OCI-M2 (cell line): ENCODE data around the gene SLC6A5.
"Not testable (repeated sequence)": the region's sequence is repeated elsewhere in the genome, so short reads cannot be mapped to it uniquely, and the experiment has no call there.

Experiments used
- DNase-seq: peaks from one replicate; lab custom pipeline; 2025; ENCODE audit not compliant: unreplicated experiment; lab: John Stamatoyannopoulos, UW

The SLC6A5 gene

DNA sequence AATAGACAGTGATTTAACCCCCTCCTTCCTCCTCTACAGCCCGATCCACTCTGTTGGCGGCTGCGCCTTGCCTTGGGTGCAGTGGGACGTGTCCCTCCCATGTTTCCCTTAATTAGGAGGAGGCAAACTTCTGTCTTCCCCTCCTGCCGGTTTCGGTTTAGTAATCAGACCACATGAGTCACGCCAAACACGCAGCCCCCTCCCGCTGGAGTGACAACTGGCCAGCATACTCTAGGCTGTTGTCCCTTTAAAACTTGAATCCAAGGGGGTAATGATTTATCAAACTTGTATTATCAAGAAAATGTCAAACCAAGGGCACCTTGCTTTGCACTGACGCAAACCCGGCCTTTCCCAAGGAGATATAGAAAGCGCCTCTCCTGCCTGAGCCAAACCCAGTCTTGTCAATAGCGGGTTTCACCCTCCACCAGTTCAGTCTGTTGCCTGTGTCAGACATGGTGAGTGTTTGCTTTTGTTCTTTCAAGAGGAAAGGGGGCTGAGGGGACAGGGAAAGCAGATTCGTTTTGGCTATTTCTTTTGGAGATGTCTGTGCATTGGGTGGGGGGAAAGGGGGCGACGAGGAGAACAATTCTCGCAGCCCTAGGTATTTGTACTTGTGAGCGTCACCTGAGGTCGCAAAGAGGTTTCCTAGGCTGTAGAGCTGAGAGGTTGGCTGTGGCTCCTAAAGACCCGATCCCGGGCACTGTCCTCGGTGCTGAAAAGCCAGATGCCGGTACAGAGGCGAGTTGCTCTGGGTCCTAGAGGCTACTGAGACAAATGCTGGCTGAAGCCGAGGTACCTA is at the start of gene SLC6A5:
Gene SLC6A5 (plus strand): TSS at position 388 of the 799 bp plus-strand sequence. CDS start 65 bp downstream, at position 453.
- DNase-seq, result no peak

DNA sequence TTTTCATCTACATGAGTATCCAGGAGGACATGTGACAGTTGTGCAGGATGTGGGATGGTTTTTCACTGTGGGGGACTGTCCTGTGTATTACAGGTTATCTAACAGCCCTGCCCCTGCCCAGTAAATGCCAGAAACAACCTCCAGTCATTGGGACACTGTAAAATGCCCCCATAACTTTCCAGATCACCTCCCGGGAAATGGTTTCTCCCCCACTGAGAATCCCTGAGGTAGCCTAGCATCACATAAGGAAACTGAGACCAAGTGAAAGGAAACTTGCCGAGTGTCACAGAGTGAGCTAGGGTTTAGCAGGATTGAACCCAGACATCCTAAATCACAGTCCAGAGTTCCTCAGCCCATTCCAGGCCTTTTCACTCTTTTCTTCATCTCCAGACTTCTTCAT is 48.3 kb upstream of the SLC6A5 start:
- no peak for DNase-seq

DNA sequence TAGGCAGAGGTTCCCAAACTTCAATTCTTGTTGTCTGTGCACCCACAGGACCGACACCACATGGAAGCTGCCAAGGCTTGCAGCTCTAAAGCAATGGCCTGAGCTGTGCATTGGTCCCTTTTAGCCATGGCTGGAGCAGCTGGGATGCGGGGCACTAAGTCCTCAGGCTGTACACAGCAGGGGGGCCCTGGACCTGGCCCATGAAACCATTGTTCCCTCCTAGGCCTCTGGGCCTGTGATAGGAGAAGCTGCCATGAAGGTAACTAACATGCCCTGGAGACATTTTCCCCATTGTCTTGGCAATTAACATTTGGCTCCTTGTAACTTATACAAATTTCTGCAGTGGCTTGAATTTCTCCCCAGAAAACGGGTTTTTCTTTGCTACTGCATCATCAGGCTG is 43.6 kb upstream of the SLC6A5 start:
- DNase-seq, result no peak

DNA sequence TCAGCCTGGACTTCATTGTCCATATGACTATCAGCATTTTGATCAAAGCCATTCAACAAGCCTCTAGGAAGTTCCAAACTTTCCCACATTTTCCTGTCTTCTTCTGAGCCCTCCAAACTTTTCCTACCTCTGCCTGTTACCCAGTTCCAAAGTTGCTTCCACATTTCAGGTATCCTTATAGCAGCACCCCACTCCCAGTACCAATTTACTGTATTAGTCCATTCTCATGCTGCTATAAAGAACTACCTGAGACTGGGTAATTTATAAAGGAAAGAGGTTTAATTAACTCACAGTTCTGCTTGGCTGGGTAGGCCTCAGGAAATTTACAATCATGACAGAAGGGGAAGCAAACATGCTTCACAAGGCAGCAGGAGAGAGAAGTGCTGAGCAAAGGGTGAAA is 43.0 kb upstream of the SLC6A5 start:
- not testable (repeated sequence) for DNase-seq

DNA sequence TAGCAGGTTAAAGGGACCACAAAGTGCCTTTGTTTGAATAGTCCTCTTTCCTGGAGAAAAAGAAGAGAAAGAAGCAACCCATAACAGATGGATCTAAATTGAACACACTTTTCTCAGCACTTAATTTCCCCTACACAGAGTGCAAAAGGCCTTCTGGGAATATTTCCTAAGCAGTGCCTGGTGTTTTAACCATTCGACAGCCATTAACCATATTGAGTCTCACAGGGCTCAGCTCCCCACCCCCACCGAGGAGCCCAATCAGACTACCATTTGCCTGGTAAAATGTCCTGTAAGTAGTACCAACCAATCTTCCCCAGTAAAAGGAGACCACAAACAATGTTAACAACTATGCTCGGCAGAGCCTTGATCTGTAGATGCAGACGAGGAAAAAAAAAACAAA is 40.7 kb upstream of the SLC6A5 start:
- DNase-seq, result no peak

DNA sequence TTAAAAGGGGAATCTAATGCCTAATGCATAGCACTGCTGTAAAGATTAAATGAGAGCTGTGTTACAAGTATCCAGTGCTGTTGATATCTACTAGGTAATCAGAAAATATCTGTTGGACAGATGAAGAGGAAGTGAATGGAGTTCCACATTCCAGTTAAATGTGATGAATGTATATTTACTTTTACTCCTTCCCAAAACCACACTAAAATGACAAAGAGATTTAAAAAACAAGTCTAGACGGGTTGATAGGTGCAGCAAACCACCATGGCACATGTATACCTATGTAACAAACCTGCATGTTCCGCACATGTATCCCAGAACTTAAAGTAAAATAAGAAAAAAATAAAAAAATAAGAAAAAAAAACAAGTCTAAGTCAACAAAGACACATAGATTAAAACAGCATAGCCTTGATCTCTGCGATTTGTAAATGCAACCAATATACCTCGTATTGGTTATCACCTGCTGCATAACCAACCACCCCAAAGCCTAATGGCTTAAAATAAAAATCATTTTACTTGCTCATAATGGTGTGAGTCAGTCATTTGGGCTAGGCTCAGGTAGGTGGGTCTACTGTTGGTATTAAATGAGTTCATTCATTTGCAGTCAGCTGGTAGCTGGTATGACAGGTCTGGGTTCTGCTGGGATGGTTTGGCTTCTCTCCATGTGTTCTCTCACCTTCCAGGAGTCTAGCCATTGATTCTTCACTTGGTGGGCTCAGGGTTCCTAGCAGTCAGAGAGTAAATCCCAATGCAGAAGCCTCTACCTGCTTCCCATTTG is 39.7 kb upstream of the SLC6A5 start:
- DNase-seq, result no peak

DNA sequence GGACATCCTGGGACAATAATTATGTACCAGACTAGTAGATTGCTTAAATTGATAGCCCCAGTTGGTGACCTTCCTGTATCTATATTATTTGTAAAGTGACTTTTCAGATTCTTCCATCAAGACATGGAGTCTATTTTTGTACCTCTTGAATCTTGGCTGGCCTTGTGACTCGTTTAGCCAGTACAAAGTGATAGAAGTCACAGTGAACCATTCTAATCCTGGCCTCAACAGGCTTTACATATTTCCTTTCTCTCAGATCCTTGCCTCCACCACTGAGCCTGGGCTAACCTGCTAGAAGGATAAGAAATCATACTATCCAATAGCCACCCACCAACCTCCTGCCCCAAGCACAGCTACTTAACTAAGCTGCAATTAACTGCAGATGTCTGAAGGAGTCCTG is 37.5 kb upstream of the SLC6A5 start:
- no peak for DNase-seq

DNA sequence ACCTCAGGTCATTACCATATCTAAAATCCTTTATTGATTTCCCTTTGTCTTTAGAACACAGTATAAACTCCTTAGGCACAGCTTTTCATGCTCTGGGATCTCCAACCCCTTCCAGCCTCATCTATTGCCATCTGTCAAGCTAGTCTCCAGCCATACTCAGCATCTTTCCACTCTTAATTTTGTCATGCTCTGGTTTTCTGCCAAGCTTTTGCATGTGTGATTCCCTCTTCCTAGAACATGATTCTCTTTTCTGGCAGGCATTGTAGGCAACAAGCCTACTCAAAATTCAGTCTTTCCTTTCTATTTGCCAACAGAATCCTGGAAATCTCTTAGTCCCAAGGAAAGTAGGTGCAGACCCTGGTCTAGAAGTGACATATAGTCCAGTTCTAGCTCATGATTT is 35.5 kb upstream of the SLC6A5 start:
- no peak for DNase-seq

DNA sequence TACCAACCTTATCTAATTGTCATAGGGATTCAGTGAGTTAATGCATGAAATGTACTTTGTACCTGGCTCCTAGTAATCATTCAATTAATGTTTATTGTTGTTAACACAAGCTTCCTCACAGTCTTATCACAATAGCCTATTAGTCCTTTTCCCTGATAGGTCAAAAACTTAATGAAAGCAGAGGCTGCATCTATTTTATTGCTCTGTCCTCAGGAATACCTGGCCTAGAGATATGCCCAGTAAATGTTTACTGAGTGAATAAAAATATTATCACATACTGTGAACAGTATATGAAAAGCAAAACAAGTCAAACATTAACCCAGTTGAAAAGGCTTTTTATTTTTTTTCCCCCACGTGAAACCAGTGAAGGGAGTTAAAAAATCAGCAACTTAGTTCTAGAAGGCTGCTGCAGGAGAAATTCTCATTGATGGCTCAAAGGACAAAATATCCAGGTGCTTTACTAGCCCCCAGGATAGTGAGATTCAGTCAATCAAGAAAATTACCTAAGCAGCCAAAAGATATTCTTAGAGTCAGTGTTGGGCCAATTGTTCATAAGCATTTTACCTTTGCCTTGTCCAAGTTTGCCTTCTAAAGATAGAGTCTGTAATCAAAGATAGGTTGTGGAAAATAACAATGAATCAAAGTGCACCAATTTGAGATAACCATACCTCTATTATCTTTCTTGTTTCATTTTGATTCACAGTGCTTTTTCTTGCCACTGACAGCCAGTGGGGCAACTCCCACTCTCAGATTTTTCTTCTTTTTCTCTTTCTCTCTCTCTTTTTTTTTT is 34.4 kb upstream of the SLC6A5 start:
- no peak for DNase-seq

DNA sequence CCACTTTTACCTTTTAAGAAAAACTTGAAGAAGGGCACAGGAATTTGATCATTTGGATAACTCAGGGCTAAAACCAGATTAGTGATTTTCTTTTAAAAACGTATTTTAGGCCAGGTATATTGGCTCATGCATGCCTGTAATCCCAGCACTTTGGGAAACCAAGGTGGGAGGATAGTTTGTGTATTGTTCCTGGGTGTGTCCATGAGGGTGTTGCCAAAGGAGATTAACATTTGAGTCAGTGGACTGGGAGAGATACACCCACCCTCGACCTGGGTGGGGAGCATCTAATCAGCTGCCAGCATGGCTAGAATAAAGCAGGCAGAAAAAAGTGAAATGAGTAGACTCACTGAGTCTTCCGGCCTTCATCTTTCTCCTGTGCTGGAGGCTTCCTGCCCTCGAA is 33.3 kb upstream of the SLC6A5 start:
- not testable (repeated sequence) for DNase-seq

DNA sequence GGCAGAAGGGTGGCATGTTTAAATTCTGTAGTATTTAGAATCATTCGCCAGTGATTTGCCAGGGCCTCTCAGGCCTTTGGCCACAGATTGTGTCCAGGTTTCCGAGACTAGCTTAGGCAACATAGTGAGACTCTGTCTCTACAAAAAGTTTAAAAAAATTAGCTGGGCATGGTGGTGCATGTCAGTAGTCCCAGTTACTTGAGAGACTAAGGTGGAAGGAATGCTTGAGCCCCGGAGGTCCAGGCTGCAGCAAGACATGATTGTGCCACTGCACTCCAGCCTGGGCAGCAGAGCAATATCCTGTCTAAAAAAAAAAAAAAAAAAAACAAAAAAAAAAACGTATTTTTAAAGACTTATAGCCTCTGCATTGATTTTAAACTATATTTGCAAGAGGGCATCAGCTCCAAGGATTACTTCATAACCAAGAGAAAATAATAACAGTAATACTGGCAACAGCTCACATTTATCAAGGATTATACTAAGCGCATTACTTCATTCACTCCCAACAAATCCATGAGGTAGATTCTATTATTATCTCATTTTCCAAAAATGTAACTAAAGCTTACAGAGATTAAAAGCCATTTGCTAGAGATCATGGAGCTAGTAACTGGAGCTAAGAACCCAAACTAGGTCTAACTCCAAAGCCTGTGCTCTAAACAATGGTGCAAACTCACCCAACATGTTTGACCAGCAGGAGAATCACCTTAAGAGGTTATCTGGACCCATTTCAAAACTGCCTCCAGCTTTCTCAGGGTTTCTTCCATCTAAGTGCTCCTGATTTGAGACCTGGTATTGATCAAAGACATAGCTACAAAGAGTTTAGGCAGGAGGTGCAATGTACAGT is 32.6 kb upstream of the SLC6A5 start:
- DNase-seq, result no peak

DNA sequence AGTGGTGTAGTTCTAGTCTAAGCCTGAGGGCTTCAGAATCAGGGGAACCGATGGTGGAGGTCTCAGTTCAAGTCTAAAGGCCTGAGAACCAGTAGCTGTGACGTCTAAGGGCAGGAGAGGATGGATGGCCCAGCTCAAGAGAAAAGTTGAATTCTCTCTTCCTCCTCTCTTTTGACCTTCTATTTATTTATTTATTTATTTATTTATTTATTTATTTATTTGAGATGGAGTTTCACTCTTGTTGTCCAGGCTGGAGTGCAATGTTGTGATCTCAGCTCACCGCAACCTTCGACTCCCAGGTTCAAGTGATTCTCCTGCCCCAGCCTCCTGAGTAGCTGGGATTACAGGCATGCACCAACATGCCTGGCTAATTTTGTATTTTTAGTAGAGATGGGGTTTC is 19.7 kb upstream of the SLC6A5 start:
- DNase-seq, result not testable (repeated sequence)

DNA sequence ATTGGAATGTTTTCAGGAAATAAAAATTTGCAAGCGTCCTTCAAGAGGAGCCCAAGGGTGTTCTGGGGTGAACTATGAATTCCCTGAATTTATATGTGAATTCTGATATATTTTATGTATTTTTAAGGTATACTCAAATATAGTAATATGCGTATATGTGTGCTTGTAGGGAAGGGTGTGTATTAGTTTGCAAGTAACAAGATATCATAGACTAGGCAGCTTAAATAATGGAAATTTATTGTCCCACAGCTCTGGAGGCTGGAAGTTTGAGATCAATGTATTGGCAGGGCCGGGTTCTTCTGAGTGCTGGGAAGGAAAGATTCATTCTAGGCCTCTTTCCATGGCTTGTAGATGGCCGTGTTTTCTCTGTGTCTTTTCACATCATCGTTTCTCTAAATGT is 16.2 kb upstream of the SLC6A5 start:
- DNase-seq, result no peak

DNA sequence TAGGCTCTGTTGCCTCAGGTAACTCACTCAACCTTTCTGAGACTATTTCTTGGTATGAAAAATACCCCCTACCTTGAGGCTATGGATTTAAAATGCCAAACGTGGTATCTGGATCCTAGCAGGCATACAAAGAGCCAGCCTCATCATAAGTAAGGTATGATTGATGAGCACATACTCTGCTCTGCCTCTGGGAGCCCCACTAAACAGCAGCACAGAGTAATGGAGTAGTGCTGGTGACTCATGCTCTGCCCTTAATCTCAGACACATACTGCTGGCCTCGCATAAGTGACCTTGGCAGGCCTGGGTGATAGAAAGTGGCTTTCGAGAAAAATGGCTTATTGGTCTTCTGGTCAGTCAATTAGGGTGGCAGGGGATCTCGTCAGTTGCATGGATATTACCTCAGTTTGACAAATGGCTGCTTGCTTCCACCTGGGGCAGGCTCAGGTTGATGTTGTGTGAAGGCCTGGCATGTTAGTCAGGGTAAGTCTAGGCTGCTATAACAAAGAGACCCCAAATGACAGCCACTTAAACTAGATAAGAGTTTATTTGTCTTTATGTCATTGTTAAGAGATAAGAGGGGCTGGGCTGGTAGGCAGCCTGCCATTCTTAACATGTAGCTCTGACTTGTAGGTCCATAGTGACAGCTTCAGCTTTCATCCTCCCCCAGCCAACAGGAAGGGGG is 15.2 kb upstream of the SLC6A5 start:
- DNase-seq, result no peak

DNA sequence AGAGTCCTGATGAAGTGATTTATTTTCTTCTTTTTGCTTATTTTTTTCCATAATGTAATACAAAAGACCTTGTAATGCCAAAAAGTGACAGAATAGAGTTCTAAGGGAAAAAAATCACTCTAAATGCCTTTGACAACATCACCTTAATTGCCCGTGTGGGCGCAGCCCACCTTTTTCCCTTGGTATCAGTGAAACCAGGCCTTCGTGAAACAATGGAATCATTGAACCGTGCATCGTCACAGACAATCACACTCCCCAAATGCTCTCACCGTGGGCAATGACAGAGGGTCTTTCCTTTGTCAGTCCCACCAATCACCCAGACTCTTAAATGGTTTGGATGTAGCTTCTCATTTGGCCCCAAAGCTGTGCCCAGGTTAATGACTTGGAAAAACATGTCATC is 9.6 kb upstream of the SLC6A5 start:
- no peak for DNase-seq

DNA sequence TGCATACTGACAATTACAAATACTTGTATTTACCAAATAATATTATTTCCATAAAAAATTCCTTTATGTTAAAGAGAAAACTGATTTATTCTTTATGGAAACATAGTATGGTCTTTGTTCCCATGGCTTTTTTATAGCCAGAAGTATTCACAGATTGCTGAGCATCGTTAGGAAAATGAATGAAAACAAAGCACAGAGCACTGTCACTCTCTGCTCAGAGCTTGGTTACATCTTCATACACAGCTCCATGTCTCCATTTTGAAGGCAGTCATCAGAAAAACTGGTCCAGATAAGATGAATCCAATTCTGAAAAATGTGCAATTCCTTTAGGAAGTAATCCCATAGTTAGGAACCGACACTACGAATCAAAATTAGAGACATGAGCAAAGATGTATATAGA is 9.0 kb upstream of the SLC6A5 start:
- DNase-seq, result no peak

DNA sequence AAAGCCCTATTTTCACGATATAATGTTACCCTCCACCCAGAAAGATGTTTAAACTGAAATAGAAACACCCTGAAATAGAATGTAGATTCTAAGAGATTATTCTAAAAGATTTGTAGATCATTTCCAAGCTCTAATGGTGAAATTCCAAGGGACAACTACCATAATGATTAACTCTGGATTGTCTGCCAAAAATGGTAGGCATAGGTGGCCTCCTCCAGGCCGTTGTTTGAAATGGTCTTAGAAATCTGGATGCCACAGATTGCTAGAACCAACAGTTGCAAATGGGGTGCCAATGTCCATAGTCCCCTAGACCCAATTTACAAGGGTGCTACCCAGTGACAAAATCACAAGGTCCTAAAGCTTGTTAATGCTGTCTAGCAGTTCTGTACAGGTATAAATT is 6.7 kb upstream of the SLC6A5 start:
- no peak for DNase-seq

DNA sequence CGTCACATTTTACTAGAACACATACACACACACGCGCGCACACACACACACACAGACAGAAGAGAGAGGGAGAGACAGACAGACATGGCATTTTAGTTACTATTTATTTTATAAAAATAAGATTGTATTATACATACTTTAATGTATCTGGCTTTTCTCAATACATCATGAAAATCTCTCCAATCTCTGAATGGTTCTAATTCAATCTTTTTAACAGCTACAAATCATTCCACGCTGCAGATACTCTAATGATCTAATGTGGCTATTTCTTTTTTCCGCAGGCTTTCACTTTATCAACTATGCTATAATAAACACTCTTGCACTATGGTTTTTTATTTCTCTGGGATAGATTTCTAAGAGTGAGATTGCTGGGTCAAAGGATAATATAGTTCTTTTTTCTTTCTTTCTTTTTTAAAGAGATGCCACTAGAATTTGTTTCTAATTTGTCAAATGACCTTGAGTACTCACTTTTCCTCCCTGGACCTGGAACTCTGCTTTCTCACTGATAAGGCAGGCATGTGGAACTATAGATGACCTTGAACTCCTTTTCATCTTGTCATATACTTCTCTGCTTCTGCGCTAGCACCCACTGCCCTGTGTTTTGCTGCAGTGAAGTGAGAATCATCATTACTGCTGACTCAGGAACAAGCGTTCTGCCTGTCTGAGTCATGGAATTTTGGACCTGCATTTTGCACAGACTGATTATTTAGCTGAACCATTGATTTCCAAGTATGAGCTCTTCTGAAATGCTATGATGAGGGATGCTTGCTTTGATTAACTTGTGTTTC is 4.9 kb upstream of the SLC6A5 start:
- no peak for DNase-seq

DNA sequence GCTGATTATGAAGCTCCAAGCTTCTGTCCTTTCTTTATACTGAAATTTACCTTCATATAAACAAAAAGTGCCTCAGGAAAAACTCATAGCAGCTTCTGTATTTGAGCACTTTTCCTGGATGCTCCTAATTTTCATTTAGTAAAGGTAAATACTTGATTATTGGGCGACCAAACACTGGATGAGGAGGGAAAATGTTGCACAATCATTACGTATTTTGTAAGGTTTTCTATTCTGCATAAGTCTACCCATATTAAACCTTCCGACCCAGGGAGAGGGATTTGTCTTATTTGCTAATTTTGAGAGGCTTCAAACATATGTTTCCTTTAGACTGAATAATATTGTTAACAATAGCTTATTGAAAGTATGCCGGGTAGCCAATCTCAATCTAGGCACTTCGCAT is 4.3 kb upstream of the SLC6A5 start:
- DNase-seq, result no peak
